GM12872 (cell line): ENCODE data around the gene UCMA.

Experiments
- TF ChIP-seq, protein P1 (sequence below): IDR thresholded peaks from 3 replicates; pipeline ENCODE4 v1.5.1; 2011; ENCODE audit warnings: low read depth, mild to moderate bottlenecking, low read length, moderate library complexity; ENCODE audit not compliant: insufficient read depth

UCMA gene

DNA sequence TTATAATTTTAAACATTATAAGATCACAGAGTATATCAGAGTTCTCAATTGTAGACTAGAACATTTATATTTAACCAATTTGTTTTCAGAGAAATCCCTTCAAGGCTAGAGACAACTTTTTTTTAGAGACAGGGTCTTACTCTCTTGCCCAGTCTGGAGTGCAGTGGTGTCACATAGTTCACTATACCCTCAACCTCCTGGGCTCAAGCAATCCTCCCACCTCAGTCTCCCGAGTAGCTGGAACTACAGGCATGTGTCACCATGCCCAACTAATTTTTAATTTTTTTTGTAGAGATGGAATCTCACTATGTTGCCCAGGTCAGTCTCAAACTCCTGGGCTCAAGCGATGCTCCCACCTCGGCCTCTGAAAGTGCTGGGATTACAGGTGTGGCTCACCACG, 15.3 kb downstream of the UCMA start:
- TF ChIP-seq, protein P1, sequence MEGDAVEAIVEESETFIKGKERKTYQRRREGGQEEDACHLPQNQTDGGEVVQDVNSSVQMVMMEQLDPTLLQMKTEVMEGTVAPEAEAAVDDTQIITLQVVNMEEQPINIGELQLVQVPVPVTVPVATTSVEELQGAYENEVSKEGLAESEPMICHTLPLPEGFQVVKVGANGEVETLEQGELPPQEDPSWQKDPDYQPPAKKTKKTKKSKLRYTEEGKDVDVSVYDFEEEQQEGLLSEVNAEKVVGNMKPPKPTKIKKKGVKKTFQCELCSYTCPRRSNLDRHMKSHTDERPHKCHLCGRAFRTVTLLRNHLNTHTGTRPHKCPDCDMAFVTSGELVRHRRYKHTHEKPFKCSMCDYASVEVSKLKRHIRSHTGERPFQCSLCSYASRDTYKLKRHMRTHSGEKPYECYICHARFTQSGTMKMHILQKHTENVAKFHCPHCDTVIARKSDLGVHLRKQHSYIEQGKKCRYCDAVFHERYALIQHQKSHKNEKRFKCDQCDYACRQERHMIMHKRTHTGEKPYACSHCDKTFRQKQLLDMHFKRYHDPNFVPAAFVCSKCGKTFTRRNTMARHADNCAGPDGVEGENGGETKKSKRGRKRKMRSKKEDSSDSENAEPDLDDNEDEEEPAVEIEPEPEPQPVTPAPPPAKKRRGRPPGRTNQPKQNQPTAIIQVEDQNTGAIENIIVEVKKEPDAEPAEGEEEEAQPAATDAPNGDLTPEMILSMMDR = no peak

DNA sequence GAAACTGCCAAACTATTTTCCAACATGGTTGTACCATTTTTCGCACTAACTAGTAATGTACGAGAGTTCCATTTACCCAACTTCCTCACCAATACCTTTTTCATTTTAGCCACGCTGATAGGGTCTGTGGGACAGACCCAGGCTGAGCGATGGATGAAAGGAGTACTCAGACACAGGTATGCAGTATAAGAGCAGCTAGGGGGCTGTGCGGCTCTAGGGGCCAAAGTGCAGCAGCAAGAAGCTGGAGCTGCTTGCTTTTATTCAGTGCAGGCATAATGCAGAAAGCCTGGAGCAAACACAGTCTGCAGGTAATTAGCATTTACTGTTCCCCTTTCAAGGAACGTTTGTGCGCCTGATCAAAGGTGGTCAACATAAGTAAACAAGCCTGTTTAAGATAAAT, 21.0 kb downstream of the UCMA start:
- TF ChIP-seq, protein P1 = no peak

DNA sequence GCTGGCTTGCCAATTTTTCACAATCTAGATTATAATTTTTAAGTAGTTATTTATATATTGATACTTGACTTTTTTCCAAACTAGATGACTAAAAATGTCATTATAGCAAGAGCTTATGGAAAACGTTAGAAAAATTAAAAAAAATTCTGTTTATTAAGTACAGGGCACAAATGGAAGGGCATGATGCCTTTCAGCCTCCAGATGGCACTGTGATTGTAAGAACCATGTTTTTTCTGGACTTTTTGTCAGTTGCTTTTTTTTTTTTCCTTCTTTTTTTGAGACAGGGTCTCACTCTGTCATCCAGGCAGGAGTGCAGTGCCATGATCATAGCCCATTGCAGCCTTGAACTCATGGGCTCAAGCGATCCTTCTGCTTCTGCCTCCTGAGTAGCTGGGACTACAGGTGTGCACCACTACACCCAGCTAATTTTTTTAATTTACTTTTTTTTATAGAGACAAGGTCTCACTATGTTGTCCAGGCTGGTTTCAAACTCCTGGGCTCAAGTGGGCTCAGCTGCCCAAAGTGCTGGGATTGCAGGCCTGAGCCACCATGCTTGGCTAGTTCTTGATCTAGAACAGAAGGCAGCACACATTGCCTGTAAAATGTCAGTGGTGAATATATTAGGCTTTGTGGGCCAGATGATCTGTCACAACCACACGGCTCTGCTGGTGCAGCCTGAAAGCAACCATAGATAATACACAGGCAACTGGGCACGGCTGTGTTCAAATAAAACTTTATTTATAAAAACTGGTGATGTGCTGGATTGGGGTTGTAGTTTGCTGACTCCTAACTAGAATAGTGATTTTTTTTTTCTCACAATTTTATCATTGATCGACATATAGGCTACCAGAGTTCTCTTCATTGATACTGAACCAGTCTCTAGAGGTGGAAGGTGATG, 27.4 kb downstream of the UCMA start:
- TF ChIP-seq, protein P1 = peak; percentile 46; the same call in 1 of the 3 replicates

DNA sequence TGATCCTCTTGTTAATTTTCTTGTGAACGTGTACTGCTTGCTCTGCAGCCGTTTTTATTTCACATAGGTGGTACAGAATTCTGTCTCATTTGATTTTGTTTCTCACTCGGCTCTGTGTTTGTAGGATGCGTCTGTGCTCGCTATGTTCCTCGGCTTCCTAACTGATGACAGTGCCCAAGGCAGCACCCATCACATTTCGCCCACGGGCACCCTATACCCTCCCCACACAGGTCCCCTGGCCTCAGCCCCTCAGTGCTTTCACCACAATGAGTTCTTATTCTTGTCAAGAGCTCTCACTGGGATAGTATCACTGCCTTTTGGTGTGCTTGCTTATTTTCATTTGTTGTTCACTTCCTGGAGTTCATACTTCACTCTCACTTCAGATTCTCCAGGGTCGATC, 28.1 kb downstream of the UCMA start:
- TF ChIP-seq, protein P1 = no peak

DNA sequence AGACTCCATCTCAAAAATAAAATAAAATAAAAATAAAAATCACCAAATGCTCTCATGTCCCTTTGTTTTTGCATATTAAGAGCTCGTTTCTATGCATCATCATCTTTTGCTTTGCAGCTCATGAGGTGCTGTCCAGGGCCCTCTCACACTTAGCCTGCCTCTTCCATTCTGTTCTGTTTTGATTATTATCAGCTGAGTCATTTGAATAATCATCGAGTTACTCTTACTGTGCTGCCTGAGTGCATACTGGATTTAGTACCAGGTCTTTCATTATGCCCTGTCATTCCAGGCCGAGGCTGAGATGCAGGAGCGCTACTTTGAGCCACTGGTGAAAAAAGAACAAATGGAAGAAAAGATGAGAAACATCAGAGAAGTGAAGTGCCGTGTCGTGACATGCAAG, 33.0 kb downstream of the UCMA start:
- TF ChIP-seq, protein P1 = no peak

DNA sequence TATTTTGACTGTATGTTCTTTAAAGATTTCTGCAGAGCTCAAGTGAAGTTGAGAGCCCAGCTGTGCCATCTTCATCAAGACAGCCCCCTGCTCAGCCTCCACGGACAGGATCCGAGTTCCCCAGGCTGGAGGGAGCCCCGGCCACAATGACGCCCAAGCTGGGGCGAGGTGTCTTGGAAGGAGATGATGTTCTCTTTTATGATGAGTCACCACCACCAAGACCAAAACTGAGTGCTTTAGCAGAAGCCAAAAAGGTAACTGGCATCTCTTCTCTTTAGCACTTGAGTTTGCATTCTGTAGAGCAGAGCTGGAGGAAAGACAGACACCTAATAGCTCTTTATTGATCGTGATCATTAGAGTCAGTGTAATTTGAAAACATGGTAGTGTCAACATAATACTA, 39.2 kb downstream of the UCMA start:
- TF ChIP-seq, protein P1 = no peak

DNA sequence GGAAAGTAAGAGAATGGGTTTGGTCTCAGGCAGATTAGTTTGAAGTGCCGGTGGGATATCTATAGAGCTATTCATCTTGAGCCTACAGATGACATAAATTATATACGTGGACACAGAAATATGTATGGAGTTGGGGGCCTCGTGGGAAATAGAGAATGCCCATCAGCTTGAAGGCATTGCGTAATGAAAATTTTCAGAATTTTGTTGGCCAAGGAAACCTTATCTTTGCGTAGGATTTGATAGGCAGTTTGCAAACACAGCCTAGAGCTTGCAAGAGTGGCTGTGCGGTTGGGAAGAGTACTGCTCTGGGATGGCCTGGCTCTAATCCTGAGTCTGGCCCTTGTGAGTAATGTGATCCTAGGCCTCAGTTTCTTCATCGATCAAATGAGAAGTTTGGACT, 40.5 kb downstream of the UCMA start:
- TF ChIP-seq, protein P1 = no peak
